ENCODE data around the gene SLC6A6. TPM values are rescaled to one million over a fixed set of nuclear protein-coding genes. Genes with fewer than 3 reads are reported as not detected.
"Not testable (repeated sequence)": the region's sequence is repeated elsewhere in the genome, so short reads cannot be mapped to it uniquely, and the experiment has no call there.

SLC6A6 gene
- total RNA-seq, 1 donor from 2014 or later = 24.2 TPM

- Mint-ChIP-seq H3K27me3 (ENCODE audit: low read depth, unreplicated experiment) (no peaks in the 10 kb centered on the region), H3K9me3 (ENCODE audit: unreplicated experiment) (no peaks in the 10 kb centered on the region), H3K36me3 (ENCODE audit: low read depth, unreplicated experiment) (no peaks in the 10 kb centered on the region), H3K27ac (ENCODE audit: unreplicated experiment) (peak overlapping the region; percentile 62), H3K4me3 (ENCODE audit: unreplicated experiment) (no peak overlapping the region), H3K4me1 (ENCODE audit: low read depth, unreplicated experiment) (peaks cover 41% of the 10 kb centered on the region)
- peak overlapping the region; percentile 59 for H3K9ac ChIP-seq (ENCODE audit: low read length)
- no peaks in the 10 kb centered on the region for H3K27me3 ChIP-seq (ENCODE audit: insufficient read depth, low read length)
- H3K27ac ChIP-seq (ENCODE audit: low read depth, low read length) = no peak overlapping the region
- DNase-seq (ENCODE audit: low read depth) (peak; percentile 37), FAIRE-seq (no peak)
- no peak for TF ChIP-seq CTCF (IDR thresholded peaks at IDR 0.05; ENCODE audit: insufficient read depth, low read depth, low read length)
- no peak for TF ChIP-seq EZH2 (IDR thresholded peaks at IDR 0.05; ENCODE audit: insufficient read depth, low read length)
- H3K79me2 ChIP-seq (ENCODE audit: insufficient read depth, low read length) = peaks cover 14% of the 10 kb centered on the region
- peaks cover 62% of the 10 kb centered on the region for H3K4me1 ChIP-seq (ENCODE audit: insufficient read depth, low read length)
- peak overlapping the region; percentile 68 for H3K4me2 ChIP-seq (ENCODE audit: low read length)
- H3K36me3 ChIP-seq (ENCODE audit: insufficient read depth, low read length) = no peaks in the 10 kb centered on the region
- no peak overlapping the region for H3K4me3 ChIP-seq (ENCODE audit: insufficient read depth, low read depth, low read length)
- H4K20me1 ChIP-seq (ENCODE audit: insufficient read depth, low read length) = peaks cover 43% of the 10 kb centered on the region
- H3K9me3 ChIP-seq (ENCODE audit: insufficient read depth, low read depth, low read length) = no peaks in the 10 kb centered on the region
- peak overlapping the region; percentile 39 for H2AFZ ChIP-seq (ENCODE audit: low read depth, low read length)
Measured at GRCh38 chr3:14435175-14436014, 33.0 kb downstream of the SLC6A6 start.

GRCh38 chr3:14436954-14437281 lies 34.5 kb downstream of the SLC6A6 start:
- Mint-ChIP-seq H3K4me1 (ENCODE audit: low read depth, unreplicated experiment) (peaks cover 31% of the 10 kb centered on the region), H3K27ac (ENCODE audit: unreplicated experiment) (no peak overlapping the region)

GRCh38 chr3:14437705-14438104 lies 35.3 kb downstream of the SLC6A6 start:
- Histone ChIP-seq H3K4me1 (ENCODE audit: insufficient read depth, low read length) (peaks cover 50% of the 10 kb centered on the region), H4K20me1 (ENCODE audit: insufficient read depth, low read length) (peaks cover 66% of the 10 kb centered on the region), H3K79me2 (ENCODE audit: insufficient read depth, low read length) (peaks cover 20% of the 10 kb centered on the region)
- peaks cover 25% of the 10 kb centered on the region for H3K4me1 Mint-ChIP-seq (ENCODE audit: low read depth, unreplicated experiment)
- not testable (repeated sequence) for H3K27me3 ChIP-seq (ENCODE audit: insufficient read depth, low read length); DNase-seq (ENCODE audit: low read depth); H3K4me2 ChIP-seq (ENCODE audit: low read length); H3K36me3 ChIP-seq (ENCODE audit: insufficient read depth, low read length); H3K4me3 ChIP-seq (ENCODE audit: insufficient read depth, low read depth, low read length); H3K36me3 Mint-ChIP-seq (ENCODE audit: low read depth, unreplicated experiment); FAIRE-seq; H3K27ac ChIP-seq (ENCODE audit: low read depth, low read length); H3K9me3 Mint-ChIP-seq (ENCODE audit: unreplicated experiment); H3K9ac ChIP-seq (ENCODE audit: low read length); H3K4me3 Mint-ChIP-seq (ENCODE audit: unreplicated experiment); H3K27ac Mint-ChIP-seq (ENCODE audit: unreplicated experiment); H3K27me3 Mint-ChIP-seq (ENCODE audit: low read depth, unreplicated experiment); H2AFZ ChIP-seq (ENCODE audit: low read depth, low read length); H3K9me3 ChIP-seq (ENCODE audit: insufficient read depth, low read depth, low read length)

More at GRCh38 chr3:14436954-14437281, 34.5 kb downstream of the SLC6A6 start:
- no peaks in the 10 kb centered on the region for H3K9me3 Mint-ChIP-seq (ENCODE audit: unreplicated experiment)
- no peak overlapping the region for H3K4me3 ChIP-seq (ENCODE audit: insufficient read depth, low read depth, low read length)
- no peak overlapping the region for H3K9ac ChIP-seq (ENCODE audit: low read length)
- no peak overlapping the region for H2AFZ ChIP-seq (ENCODE audit: low read depth, low read length)
- H3K4me2 ChIP-seq (ENCODE audit: low read length) = no peak overlapping the region
- peaks cover 58% of the 10 kb centered on the region for H4K20me1 ChIP-seq (ENCODE audit: insufficient read depth, low read length)
- no peak overlapping the region for H3K27ac ChIP-seq (ENCODE audit: low read depth, low read length)
- FAIRE-seq = no peak
- no peaks in the 10 kb centered on the region for H3K36me3 ChIP-seq (ENCODE audit: insufficient read depth, low read length)
- H3K36me3 Mint-ChIP-seq (ENCODE audit: low read depth, unreplicated experiment) = no peaks in the 10 kb centered on the region
- no peaks in the 10 kb centered on the region for H3K27me3 ChIP-seq (ENCODE audit: insufficient read depth, low read length)
- TF ChIP-seq EZH2 (IDR thresholded peaks at IDR 0.05; ENCODE audit: insufficient read depth, low read length) (no peak), CTCF (IDR thresholded peaks at IDR 0.05; ENCODE audit: insufficient read depth, low read depth, low read length) (no peak)
- H3K9me3 ChIP-seq (ENCODE audit: insufficient read depth, low read depth, low read length) = no peaks in the 10 kb centered on the region
- peaks cover 20% of the 10 kb centered on the region for H3K79me2 ChIP-seq (ENCODE audit: insufficient read depth, low read length)
- DNase-seq (ENCODE audit: low read depth) = no peak
- H3K4me3 Mint-ChIP-seq (ENCODE audit: unreplicated experiment) = no peak overlapping the region
- H3K27me3 Mint-ChIP-seq (ENCODE audit: low read depth, unreplicated experiment) = no peaks in the 10 kb centered on the region
- peaks cover 58% of the 10 kb centered on the region for H3K4me1 ChIP-seq (ENCODE audit: insufficient read depth, low read length)

Data from astrocyte (in vitro differentiated cells and primary cell).